ENCODE measurements around the gene HIRIP3.
"Not testable (repeated sequence)": the region's sequence is repeated elsewhere in the genome, so short reads cannot be mapped to it uniquely, and the experiment has no call there.

The HIRIP3 gene, protein sequence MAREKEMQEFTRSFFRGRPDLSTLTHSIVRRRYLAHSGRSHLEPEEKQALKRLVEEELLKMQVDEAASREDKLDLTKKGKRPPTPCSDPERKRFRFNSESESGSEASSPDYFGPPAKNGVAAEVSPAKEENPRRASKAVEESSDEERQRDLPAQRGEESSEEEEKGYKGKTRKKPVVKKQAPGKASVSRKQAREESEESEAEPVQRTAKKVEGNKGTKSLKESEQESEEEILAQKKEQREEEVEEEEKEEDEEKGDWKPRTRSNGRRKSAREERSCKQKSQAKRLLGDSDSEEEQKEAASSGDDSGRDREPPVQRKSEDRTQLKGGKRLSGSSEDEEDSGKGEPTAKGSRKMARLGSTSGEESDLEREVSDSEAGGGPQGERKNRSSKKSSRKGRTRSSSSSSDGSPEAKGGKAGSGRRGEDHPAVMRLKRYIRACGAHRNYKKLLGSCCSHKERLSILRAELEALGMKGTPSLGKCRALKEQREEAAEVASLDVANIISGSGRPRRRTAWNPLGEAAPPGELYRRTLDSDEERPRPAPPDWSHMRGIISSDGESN

DNA sequence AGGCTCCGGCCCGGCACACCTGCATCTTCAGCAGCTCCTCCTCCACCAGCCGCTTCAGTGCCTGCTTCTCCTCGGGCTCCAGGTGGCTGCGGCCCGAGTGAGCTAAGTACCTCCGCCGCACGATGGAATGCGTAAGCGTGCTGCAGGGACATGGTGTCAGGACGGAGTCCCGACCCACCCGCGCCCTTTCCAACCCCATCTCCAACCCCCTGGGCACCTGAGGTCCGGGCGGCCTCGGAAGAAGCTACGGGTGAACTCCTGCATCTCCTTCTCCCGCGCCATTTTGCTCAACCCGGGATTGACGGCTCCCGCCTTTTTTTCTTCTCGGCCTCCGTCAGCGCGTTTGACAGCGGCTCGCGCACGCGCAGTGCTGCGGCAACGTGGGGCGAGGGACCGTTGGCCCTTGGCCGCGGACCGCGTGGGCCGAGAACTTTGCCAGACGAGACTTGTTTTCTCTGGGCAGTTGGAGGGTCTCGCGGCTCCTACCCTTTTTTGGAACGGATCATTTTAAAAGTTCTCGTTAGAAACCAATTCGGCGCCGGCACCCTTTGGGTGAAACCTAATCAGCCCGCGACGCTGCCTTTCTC is at the start of gene HIRIP3:
TSS of gene HIRIP3 (minus strand) at position 294 of the 587 bp plus-strand sequence. CDS start at position 282, 12 bp downstream.
- peak; percentile 88 for DNase-seq

GRCh38 chr16:30041841-30042240 is 46.4 kb upstream of the HIRIP3 start:
- DNase-seq = no peak

DNA sequence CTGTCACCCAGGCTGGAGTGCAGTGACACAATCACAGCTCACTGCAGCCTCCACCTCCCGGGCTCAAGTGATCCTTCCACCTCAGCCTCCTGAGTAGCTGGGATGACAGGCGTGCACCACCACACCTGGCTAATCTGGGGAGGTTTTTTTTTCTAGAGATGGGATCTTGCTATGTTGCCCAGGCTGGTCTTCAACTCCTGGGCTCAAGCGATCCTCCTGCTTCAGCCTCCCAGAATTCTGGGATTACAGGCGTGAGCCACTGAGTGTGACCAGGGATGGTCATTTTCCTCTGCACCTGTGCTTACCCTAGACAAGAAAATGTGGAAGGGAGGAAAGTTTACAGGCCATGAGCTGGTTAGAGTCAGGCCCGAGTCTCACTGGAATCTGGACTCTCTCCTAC is 45.3 kb upstream of the HIRIP3 start:
- DNase-seq = not testable (repeated sequence)

GRCh38 chr16:30040221-30040620 is 44.8 kb upstream of the HIRIP3 start:
- no peak for DNase-seq

GRCh38 chr16:30033270-30033669 is 37.9 kb upstream of the HIRIP3 start:
- no peak for DNase-seq

- DNase-seq = peak; percentile 73
These were observed 36.8 kb upstream of the HIRIP3 start for GRCh38 chr16:30032083-30032819.

GRCh38 chr16:30031477-30031918 is 36.1 kb upstream of the HIRIP3 start:
- DNase-seq = no peak

DNA sequence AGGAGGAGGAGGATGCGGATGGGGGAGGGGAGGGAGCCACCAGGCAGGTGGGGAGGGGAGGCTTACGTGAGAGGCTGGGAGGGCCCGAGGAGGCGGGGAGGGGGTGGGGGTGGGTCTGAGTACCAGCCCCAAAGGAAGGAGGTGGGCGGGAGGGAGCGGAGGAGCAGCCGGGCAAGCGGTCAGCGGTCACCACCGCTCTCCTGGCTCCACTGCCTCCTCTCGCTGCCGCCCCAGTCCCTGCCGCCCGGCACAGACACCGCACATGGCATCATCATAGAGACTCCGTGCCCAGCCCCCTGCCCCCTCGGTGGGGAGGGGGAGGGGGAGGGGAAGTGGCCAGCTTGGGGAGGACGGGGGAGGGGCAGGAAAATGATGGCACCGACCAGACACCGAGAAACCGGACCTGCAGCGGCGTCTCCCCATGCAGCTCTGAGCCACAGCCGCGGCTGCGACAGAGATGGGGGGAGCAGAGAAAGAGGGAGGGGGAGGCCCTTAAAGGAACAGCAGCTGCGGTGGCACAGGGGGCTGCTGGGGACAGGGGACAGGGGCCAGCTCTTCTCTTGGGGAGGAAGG is 35.5 kb upstream of the HIRIP3 start, which contains the start of gene TLCD3B:
TSS of gene TLCD3B (minus strand) at position 431 of the 573 bp plus-strand sequence. CDS start 744 bp downstream, outside the sequence.
- DNase-seq = peak; percentile 54

DNA sequence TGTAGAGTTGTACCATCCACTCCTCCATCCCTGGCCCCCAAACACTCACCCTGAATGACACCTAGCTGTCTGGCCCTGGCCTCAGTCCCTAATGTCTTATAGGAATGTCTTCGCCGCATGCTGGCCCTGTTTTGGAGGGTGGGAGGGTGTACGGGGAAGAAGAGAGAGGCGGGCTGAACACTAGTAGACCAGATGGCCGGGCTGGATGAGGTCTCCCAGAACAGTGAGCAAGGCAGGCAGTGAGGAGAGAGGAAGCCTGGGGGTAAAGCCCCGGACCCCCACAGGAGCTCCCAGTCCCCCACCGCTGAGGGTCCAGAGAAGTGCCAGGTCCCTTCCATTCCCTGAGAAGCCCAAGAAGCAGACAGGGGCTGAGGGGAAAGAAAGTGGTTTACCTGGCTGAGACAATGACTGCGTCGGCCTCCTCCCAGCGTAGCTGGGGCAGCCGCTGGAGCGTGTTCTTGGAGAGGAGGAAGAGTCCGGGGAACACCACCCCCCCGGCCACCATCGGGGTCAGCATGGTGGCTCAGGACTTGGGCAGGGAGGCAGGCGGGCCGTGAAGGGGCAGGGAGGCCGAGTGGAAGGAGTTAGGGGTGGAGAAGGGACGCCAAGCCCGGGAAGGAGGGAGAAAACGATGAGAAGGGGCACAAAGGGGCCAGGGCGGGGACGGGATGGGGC is 34.7 kb upstream of the HIRIP3 start:
- DNase-seq = no peak

DNA sequence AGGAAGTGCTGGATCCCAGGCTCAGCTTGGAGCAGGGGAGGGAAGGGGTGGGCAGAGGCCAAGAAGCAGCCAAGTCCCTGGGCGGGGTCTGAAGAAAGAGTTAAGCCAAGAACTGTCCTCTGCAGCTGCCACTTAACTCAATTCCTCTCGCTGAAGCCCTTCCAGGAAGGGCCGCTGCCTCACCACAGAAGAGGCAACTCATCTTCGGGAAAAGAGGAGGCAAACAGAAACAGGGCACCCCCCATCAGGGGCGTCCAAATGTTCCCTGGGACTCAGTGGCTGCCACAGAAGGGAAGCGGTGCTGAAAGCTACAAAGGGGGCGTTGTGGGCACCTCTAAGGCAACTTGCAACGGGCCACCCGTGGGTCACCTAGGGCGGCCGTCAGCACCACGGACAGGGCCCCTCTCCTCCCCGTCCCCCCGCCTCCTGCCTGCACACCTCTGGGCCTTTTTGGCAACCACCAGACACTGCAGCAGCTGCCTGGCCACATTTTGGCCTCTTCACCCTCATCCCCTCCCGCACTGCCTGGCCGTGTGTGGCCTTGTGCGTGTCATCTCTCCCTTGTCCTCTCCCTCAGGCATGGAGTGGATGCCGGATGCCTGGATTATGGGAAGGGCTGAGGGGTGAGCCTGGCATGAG is 33.1 kb upstream of the HIRIP3 start:
- no peak for DNase-seq

DNA sequence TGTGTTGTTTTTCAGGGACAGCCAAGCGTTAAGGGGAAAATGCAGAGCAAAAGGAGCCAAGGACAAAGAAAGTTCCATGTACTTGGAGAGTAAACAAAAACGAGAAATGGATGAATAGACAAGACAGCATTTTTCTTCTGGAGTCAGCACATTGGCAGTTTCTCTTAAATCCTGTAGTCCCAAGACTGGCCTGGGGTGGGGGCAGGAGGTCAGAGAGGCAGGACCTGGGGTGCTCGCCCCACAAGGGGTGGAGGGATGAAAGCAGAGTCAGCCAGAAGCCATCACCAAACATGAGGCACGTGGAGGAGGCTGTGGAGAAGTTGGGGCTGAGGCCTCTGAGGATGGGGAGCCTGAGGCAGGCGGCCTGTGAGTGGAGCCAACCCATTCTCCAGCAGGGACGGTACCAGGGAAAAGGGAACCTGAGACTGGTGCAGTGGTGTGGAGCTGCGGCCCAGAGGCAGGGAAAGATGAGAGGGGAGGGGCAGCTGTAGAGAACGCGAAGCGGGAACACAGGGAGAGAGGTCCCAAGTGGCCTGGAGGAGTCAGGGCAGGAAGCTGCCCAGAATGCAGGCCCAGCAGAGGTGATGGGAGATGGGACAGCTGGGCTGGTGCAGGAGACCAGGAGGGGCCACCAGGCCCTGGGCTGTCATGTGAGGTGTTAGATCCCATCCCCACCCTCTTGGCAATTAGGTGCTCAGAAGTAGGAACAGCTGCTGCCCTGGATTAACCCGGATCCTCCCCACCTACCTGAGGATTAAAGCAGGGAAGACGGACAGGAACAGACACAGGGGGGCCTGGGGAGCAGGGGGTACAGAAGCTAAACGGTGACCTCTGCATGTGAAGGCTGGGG is 32.4 kb upstream of the HIRIP3 start:
- DNase-seq = no peak

DNA sequence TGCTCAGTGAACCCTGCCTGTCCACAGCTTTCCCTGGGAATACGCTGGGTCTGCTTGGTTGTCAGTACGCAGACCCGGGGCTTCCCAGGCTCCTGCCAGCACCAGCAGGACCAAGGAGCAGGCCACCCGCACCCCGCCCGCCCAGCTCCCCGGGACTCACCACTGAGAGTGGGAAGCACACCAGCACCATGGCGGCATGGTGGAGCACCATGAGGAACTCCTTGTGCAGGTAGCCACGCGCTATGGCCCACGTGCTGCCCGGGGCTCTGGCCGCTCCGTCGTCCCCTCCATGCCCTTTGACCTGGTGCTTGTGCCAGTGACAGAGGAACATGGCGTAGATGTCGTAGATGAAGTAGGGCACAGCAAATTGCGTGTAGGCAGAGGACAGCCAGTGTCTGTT is 31.0 kb upstream of the HIRIP3 start:
- DNase-seq = no peak

DNA sequence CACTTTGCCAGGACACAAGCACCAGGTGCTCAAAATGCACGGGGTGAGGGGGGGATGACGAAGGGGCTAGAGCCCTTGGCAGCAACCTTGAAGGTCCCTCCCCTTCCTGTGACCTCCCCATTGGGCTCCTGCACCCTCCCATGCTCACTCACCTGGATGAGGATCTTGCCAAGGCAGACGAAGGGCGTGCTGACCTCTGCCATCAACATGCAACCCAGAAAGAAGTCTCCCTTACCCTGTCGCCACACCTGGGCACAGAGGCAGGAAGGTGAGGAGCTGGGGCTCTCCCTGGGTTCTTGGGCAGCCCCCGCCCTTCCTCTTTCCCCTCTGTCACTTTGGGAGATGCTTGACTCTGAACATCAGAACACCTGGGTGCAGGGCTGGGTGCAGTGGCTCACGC is 30.2 kb upstream of the HIRIP3 start:
- no peak for DNase-seq

DNA sequence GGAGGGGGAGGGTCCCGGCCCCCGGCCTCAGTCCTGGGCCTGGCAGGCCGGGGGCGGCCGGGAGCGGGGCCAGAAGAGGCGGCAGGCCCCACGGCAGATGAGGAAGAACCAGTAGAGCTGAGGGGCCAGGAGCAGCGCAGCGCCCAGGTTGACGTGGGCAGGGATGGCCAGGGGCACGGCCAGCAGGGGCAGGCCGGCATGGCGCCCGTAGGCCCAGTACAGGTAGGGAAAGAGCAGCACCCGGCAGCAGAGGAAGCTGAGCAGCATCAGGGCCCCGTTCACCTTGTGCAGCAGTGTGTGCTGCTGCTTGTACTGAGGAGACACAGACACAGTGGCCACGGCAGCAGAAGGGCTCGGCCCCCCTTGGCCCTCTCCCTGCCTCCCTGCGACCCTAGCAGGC is 29.7 kb upstream of the HIRIP3 start:
- no peak for DNase-seq

DNA sequence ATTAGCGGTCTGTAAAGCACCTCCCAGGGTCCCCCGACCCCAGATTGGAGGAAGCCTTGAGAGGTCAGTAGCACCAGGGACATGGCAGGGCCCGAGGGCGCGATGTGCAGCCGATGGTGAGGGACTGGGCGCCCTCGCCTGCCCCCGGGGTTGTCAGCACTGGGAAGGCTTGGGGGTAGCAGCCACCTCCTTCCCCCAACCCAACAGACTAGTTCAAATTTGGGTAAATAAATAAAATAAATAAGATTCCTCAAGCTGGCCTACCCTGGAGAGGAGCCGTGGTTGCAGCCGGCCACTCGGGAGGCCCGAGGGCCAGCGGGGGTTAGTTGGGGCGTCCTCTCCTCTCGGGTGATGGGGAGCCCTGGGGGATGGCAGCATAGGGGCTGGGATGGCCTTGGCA is 29.0 kb upstream of the HIRIP3 start:
- DNase-seq = no peak

DNA sequence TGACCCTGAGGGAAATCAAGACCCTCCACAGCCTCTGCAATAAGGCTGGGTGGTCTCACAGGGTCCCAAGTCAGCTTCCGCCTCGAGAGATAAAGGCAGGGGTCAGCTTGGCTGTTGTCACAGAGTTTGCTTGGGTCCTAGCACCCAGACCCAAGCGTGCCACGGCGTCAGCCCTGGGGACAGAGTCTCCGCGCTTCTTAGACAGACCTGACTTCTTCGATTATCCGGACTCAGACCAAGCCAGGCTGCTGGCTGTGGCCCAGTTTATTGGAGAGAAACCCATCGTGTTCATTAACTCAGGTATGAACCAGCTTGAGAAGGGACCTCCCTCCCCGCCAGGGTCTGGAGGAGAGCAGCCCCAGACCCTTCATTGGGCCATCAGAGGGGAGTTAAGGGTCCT is 28.2 kb upstream of the HIRIP3 start:
- DNase-seq = no peak

DNA sequence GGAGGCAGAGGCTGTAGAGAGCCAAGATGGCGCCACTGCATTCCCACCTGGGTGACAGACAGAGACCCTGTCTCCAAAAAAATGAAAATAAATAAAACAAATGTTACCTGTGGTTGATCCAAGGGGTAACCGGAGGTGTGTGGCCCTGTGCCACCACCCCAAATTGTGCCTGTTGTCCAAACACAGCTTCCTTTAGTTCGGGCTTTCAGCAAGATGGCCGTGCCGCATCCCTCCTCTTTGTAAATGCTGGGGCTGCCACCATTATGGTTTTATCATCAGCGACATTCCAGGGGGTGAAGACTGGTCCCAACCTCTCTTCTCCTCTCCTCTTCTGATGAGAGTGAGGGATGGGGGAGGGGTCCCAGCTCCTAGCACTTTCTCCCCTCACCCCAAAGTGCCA is 27.5 kb upstream of the HIRIP3 start, which contains the start of gene C16orf92:
TSS of gene C16orf92 (plus strand) at position 312 of the 400 bp plus-strand sequence. CDS start 143 bp downstream, outside the sequence.
- no peak for DNase-seq

- no peak for DNase-seq
These were observed 23.3 kb upstream of the HIRIP3 start for GRCh38 chr16:30018731-30019158.

DNA sequence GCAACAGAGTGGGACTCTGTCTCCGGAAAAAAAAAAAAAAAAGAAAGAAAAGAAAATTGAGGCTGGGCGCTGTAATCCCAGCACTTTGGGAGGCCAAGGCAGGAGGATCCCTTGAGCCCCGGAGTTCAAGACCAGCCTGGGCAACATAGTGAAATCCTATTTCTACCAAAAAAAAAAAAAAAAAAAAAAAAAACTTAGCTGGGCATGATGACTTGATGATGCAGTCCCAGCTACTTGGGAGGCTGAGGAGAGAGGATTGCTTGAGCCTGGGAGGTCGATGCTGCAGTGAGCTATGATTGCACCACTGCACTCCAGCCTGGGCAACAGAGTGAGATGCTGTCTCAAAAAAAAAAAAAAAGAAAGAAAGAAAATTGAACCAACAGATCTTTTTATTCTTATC is 22.5 kb upstream of the HIRIP3 start:
- not testable (repeated sequence) for DNase-seq

GRCh38 chr16:30017277-30017656 is 21.9 kb upstream of the HIRIP3 start:
- no peak for DNase-seq

Measured in COR-L47 (cell line).